HG03575 (cell line): ENCODE data around the gene DIP2C.

Experiments used
- ATAC-seq: cut with Tn5 transposase; IDR thresholded peaks from one replicate; pipeline ENCODE4 v1.9.1; 2021; ENCODE audit not compliant: unreplicated experiment, insufficient number of reproducible peaks, low FRiP score; ENCODE audit errors: extremely low read depth

Gene DIP2C

GRCh38 chr10:569961-570627, 119.4 kb downstream of the DIP2C start:
- ATAC-seq: no peak

GRCh38 chr10:568848-569247, 120.6 kb downstream of the DIP2C start:
- no peak for ATAC-seq

GRCh38 chr10:567869-568268, 121.6 kb downstream of the DIP2C start:
- no peak for ATAC-seq

- no peak for ATAC-seq
These were observed 123.1 kb downstream of the DIP2C start for GRCh38 chr10:566241-566885.

GRCh38 chr10:565676-566075, 123.8 kb downstream of the DIP2C start:
- no peak for ATAC-seq

- ATAC-seq: no peak
These were observed 124.3 kb downstream of the DIP2C start for GRCh38 chr10:565146-565545.

- no peak for ATAC-seq
These were observed 125.6 kb downstream of the DIP2C start for GRCh38 chr10:563827-564226.

GRCh38 chr10:562142-562541, 127.3 kb downstream of the DIP2C start:
- no peak for ATAC-seq

GRCh38 chr10:561721-562120, 127.7 kb downstream of the DIP2C start:
- no peak for ATAC-seq

GRCh38 chr10:560314-560992, 129.0 kb downstream of the DIP2C start:
- ATAC-seq: no peak

- ATAC-seq: no peak
These were observed 129.8 kb downstream of the DIP2C start for GRCh38 chr10:559767-560047.

GRCh38 chr10:558891-559766, 130.3 kb downstream of the DIP2C start:
- no peak for ATAC-seq

GRCh38 chr10:558364-558763, 131.1 kb downstream of the DIP2C start:
- ATAC-seq: no peak

- no peak for ATAC-seq
These were observed 131.6 kb downstream of the DIP2C start for GRCh38 chr10:557792-558328.

GRCh38 chr10:556971-557637, 132.4 kb downstream of the DIP2C start:
- ATAC-seq: no peak

- ATAC-seq: no peak
These were observed 133.7 kb downstream of the DIP2C start for GRCh38 chr10:555682-556350.

- no peak for ATAC-seq
These were observed 134.2 kb downstream of the DIP2C start for GRCh38 chr10:555281-555680.

- ATAC-seq: no peak
These were observed 135.2 kb downstream of the DIP2C start for GRCh38 chr10:554182-554848.
